KOPT-K1 (cell line): ENCODE measurements around the gene TRAPPC14.
"Not testable (repeated sequence)": the region's sequence is repeated elsewhere in the genome, so short reads cannot be mapped to it uniquely, and the experiment has no call there.

Experiments used
- H3K27ac ChIP-seq: fragments of 200-600 bp; sonication (generic); 2 replicates; pipeline ENCODE4 v1.5.1; 2016; ENCODE audit warnings: antibody characterized with exemption, mild to moderate bottlenecking, low read depth, low read length; ENCODE audit not compliant: poor library complexity, severe bottlenecking
- H3K36me3 ChIP-seq: fragments of 200-600 bp; sonication (generic); 2 replicates; pipeline ENCODE4 v1.5.1; 2017; ENCODE audit warnings: antibody characterized with exemption, mild to moderate bottlenecking, low read length, moderate library complexity; ENCODE audit not compliant: insufficient read depth
- H3K9me3 ChIP-seq: fragments of 200-600 bp; sonication (generic); 2 replicates; pipeline ENCODE4 v1.5.1; 2017; ENCODE audit warnings: antibody characterized with exemption, low read length, mild to moderate bottlenecking; ENCODE audit not compliant: insufficient read depth, poor library complexity, severe bottlenecking

Gene TRAPPC14, protein sequence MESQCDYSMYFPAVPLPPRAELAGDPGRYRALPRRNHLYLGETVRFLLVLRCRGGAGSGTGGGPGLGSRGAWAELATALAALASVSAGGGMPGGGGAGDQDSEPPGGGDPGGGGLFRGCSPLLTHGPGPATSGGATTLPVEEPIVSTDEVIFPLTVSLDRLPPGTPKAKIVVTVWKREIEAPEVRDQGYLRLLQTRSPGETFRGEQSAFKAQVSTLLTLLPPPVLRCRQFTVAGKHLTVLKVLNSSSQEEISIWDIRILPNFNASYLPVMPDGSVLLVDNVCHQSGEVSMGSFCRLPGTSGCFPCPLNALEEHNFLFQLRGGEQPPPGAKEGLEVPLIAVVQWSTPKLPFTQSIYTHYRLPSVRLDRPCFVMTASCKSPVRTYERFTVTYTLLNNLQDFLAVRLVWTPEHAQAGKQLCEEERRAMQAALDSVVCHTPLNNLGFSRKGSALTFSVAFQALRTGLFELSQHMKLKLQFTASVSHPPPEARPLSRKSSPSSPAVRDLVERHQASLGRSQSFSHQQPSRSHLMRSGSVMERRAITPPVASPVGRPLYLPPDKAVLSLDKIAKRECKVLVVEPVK

GRCh38 chr7:100158229-100159098 is at the start of gene TRAPPC14:
TSS of gene TRAPPC14 (minus strand) at chr7:100158723. CDS start at chr7:100158499, 224 bp downstream.
- Histone ChIP-seq H3K9me3 (no peaks in the 10 kb centered on the region), H3K36me3 (peaks cover 41% of the 10 kb centered on the region), H3K27ac (peak within 1 kb of the TSS; percentile 84)

GRCh38 chr7:100204454-100204853 is 45.9 kb upstream of the TRAPPC14 start:
- H3K9me3 ChIP-seq = no peaks in the 10 kb centered on the region
- no peak overlapping the region for H3K27ac ChIP-seq
- no peaks in the 10 kb centered on the region for H3K36me3 ChIP-seq

- Histone ChIP-seq H3K36me3 (no peaks in the 10 kb centered on the region), H3K27ac (no peak overlapping the region), H3K9me3 (no peaks in the 10 kb centered on the region)
These were observed 42.2 kb upstream of the TRAPPC14 start for GRCh38 chr7:100200693-100201092.

DNA sequence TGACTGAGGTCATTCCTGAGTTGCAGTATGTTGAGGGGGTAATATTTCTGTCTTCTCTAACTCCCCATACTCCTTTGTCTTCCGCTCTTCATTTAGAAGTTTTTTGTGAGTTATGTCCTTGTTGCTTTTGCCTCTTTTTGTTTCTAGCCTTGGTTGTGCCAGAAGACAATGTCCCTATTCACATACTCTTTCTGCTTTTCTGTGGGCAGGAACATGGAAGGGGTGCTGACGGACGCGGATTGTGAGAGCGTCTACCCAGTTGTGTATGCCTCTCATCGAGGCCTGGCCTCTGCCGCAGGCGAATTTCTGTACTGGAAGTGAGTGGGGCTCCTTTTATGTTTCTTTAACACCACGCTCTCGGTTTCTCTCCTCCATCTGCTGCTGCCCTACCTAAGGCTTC is 39.7 kb upstream of the TRAPPC14 start:
- no peaks in the 10 kb centered on the region for H3K36me3 ChIP-seq
- no peaks in the 10 kb centered on the region for H3K9me3 ChIP-seq
- H3K27ac ChIP-seq = no peak overlapping the region

DNA sequence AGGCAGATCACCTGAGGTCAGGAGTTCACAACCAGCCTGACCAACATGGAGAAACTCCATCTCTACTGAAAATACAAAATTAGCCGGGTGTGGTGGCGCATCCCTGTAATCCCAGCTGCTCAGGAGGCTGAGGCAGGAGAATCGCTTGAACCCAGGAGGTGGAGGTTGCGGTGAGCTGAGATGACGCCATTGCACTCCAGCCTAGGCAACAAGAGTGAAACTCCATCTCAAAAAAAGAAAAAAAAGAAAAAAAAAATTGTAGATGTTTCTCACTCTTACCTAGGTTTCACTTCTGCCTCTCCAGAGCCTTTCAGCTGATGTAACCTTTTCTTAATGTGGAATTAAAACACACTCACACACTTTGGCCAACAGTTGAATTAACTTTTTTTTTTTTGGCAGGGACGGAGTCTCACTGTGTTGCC is 37.4 kb upstream of the TRAPPC14 start:
- not testable (repeated sequence) for H3K36me3 ChIP-seq, H3K27ac ChIP-seq, H3K9me3 ChIP-seq

DNA sequence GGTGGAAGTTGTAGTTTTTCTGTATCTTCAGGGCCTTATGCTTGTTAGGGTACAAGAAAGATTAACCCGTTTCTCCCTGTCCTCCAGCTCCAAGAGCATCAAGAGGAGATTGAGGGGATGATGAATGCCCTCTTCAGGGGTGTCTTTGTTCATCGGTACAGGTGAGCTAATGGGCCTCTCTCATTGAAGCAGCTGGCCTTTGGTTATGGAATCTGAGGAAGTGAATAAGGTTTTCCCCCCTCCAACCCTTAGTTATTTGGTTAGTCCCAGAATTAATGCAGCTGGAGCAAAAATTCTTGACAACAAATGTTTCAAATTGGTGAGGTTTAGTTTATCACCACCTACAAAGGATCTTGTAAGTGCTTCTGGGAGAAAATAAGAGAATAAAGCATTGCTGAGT is 36.7 kb upstream of the TRAPPC14 start:
- no peak overlapping the region for H3K27ac ChIP-seq
- H3K36me3 ChIP-seq = no peaks in the 10 kb centered on the region
- H3K9me3 ChIP-seq = no peaks in the 10 kb centered on the region

DNA sequence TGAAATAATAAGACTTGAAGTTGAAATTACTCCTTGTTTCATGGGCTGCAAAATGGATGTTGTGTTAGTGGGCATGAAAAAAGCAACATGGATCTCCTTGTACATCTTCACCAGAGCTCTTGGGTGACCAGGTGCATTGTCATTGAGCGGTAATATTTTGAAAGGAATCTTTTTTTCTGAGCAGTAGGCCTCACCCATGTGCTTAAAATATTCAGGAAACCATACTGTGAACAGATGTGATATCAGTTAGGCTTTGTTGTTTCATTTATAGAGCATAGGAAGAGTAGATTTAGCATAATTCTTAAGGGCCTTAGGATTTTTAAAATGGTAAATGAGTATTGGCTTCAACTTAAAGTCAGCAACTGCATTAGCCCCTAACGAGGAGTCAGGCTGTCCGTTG is 34.4 kb upstream of the TRAPPC14 start:
- H3K27ac ChIP-seq = peak overlapping the region; percentile 71
- no peaks in the 10 kb centered on the region for H3K36me3 ChIP-seq
- no peaks in the 10 kb centered on the region for H3K9me3 ChIP-seq

DNA sequence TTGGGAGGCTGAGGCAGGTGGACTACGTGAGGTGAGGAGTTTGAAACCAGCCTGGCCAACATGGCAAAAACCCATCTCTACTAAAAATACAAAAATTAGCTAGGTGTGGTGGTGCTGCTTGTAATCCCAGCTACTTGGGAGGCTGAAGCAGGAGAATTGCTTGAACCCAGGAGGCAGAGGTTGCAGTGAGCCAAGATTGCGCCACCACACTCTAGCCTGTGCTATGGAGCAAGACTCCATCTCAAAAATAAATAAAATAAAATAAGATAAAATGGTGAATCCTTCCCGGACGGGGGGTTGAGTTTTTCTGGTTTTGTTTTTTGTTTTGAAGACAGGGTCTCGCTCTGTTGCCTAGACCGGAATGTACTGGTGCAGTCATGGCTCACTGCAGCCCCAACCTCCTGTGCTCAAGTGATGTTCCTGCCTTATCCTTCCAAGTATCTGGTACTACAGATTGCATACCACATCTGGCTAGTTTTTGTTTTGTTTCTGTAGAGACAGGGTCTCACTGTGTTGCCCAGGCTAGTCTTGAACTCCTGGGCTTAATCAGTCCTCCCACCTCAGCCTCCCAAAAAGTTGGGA is 33.8 kb upstream of the TRAPPC14 start:
- not testable (repeated sequence) for H3K9me3 ChIP-seq, H3K36me3 ChIP-seq
- peak overlapping the region; percentile 71 for H3K27ac ChIP-seq

DNA sequence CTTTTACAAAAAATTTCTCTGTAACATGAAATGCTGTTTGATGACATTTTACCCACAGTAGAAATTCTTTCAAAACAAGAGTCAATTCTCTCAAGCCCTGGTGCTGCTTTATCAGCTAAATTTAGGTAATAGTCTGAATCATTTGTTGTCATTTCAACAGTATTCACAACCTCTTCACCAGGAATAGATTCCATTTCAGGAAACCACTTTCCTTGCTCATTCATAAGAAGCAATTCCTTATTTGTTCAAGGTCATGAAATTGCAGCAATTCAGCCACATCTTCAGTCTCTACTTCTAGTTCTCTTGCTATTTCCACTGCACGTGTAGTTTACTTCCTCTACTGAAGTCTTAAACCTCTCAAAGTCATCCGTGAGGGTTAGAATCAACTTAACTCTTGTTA is 33.3 kb upstream of the TRAPPC14 start:
- H3K27ac ChIP-seq = peak overlapping the region; percentile 71
- H3K9me3 ChIP-seq = no peaks in the 10 kb centered on the region
- no peaks in the 10 kb centered on the region for H3K36me3 ChIP-seq

DNA sequence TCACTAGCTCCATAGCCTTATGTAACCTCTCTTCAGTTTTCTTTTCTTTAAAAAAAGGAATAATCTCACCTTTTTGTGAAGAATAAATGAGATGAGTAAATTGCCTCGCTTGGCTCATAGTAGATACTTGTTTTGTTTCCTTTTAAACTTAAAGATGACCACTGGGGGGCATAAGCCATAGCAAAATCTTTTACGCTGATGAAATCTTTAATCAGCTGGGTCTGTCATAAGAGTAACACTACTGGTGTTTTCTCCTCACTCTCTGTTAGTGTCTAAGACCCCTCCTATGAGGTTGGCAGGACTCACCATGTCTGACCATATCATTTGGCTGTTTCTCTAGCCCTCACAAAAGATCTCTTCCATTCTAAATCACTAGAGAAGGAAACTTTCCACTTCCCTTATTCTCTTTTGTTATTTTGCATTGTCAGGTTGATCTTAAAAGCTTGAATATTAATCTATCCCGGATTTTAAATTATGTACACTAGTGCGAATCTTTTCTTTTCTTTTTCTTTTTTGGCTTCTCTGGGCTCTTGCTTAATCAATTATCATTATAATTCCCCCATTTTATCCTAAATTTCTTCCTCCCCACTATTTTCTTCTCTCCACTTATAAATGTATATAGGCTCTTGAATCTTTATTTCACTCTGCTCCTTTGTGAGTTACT is 31.7 kb upstream of the TRAPPC14 start:
- Histone ChIP-seq H3K36me3 (no peaks in the 10 kb centered on the region), H3K9me3 (no peaks in the 10 kb centered on the region), H3K27ac (peak overlapping the region; percentile 71)

GRCh38 chr7:100189061-100189460 is 30.5 kb upstream of the TRAPPC14 start:
- H3K27ac ChIP-seq = no peak overlapping the region
- H3K9me3 ChIP-seq = no peaks in the 10 kb centered on the region
- H3K36me3 ChIP-seq = no peaks in the 10 kb centered on the region

GRCh38 chr7:100185726-100186125 is 27.2 kb upstream of the TRAPPC14 start:
- H3K9me3 ChIP-seq = no peaks in the 10 kb centered on the region

DNA sequence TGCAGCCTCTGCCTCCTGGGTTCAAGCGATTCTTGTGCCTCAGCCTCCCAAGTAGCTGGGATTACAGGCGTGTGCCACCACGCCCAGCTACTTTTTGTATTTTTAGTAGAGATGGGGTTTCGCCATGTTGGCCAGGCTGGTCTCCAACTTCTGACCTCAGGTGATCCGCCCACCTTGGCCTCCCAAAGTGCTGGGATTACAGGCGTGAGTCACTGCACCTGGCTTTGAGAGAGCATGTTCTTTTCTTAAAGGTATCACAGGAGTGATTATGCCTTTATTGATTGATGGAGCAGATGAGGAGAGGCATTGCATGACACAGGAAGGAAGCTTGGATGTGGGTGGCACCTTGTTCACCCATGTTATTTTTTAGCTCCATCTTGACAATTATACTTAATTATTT is 24.6 kb upstream of the TRAPPC14 start:
- not testable (repeated sequence) for H3K27ac ChIP-seq, H3K9me3 ChIP-seq, H3K36me3 ChIP-seq

More at GRCh38 chr7:100185726-100186125, 27.2 kb upstream of the TRAPPC14 start:
- Histone ChIP-seq H3K36me3 (no peaks in the 10 kb centered on the region), H3K27ac (no peak overlapping the region)

GRCh38 chr7:100182616-100183015 is 24.1 kb upstream of the TRAPPC14 start:
- H3K9me3 ChIP-seq, H3K27ac ChIP-seq, H3K36me3 ChIP-seq: not testable (repeated sequence)
